Body of pancreas (tissue), 4 donors: ENCODE measurements around the gene RPS15A.

Experiments
- POLR2A ChIP-seq, 3 donors: fragments of 450-650 bp; IDR thresholded peaks; one replicate each; pipeline ENCODE4 v1.6.1; 2016; ENCODE audit warnings: antibody characterized with exemption in 3 of 3, mild to moderate bottlenecking in 2 of 3
- TF ChIP-seq, protein P1 (sequence below), 7 experiments: fragments of 450-650 bp in 4 of 7; fragments of 200-600 bp in 3 of 7; sonication (generic) in 3 of 7; IDR thresholded peaks; one replicate each; pipeline ENCODE4 v1.5.1; 2016 to 2019; ENCODE audit warnings: antibody characterized with exemption in 7 of 7

DNA sequence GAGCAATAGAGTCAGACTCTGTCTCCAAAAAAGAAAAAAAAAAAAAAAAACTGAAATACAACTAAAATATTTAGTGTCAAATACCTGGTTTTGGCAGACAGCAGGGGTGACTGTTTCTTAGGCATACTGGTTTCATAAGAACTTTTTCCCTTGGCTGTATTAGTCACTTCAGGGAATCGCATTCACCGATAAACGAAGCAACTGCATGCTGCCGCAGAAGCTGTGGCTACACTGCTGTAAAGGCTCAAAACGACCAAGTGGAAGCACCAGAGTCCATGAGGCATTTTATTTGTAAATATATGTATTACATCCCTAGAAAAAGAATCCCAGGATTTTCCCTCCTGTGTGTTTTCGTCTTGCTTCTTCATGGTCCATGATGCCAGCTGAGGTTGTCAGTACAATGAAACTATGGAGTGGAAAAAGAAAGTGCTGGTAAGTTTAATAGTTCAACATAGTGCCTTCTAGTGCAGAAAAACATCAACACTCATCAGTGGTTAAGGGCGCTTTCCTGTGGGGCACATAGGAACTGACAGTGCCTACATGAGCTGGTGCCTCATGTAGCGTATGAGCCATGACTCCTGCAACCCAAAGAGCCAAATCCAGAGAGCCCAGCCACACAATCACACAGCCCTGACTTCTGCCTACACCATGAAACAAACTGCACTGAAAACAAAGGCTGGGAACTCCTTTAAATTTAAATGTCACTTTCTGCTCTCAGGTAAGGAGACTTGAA lies 7.3 kb downstream of the RPS15A start:
- TF ChIP-seq, protein P1, sequence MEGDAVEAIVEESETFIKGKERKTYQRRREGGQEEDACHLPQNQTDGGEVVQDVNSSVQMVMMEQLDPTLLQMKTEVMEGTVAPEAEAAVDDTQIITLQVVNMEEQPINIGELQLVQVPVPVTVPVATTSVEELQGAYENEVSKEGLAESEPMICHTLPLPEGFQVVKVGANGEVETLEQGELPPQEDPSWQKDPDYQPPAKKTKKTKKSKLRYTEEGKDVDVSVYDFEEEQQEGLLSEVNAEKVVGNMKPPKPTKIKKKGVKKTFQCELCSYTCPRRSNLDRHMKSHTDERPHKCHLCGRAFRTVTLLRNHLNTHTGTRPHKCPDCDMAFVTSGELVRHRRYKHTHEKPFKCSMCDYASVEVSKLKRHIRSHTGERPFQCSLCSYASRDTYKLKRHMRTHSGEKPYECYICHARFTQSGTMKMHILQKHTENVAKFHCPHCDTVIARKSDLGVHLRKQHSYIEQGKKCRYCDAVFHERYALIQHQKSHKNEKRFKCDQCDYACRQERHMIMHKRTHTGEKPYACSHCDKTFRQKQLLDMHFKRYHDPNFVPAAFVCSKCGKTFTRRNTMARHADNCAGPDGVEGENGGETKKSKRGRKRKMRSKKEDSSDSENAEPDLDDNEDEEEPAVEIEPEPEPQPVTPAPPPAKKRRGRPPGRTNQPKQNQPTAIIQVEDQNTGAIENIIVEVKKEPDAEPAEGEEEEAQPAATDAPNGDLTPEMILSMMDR (IDR thresholded peaks at IDR 0.05), result no peak
- no peak for TF ChIP-seq POLR2A (IDR thresholded peaks at IDR 0.05)
